Stimulated activated CD8-positive, alpha-beta memory T cell treated with anti-CD3 and anti-CD28 coated beads, Interleukin-7, amount 100 ng/mL, for 4 hours (primary cell): ENCODE measurements around the gene RARB.

Source experiments
- DNase-seq, 2 donors: peaks; one replicate each; pipeline ENCODE4 v3.0.0-alpha.2; 2020; ENCODE audit warnings: low read depth in 2 of 2

RARB gene

DNA sequence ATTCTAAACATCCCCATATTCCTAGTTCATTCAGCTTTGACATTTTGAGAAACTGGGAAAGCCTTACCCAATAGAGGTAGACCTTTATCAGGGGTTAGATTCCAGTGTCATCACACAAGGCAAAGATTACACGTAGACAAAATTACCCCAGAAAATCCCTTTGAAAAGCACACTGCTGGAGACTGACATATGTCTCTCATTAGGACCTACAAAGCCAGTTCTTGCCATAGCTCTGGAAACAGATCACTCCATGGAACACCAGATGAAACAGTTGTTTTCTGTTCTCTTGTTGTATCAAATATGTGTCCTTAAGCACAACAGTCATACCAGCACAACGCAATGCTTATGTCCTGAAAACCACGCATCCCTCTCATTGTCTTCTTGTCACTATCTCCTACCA lies 44.7 kb downstream of the RARB start:
- DNase-seq = no peak

DNA sequence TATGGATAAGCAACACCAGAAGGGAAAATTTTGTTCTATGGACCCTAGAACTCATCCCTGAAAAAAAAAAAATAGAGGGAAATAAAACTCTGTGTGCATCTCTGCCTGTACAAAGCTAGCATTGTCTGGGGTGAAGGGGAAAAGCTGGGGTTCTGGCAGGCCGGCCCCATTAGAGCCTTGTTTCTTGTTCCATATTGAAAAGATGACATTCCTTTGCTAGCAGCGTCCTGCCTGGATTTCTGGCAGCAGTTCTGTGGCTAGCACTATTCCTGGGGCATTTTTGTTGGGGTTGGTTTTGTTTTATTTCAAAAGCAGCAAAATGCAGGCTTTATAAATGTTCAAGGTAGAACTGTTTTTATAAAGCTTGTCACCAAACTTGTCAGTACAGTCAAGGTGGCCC lies 45.2 kb downstream of the RARB start:
- no peak for DNase-seq

DNA sequence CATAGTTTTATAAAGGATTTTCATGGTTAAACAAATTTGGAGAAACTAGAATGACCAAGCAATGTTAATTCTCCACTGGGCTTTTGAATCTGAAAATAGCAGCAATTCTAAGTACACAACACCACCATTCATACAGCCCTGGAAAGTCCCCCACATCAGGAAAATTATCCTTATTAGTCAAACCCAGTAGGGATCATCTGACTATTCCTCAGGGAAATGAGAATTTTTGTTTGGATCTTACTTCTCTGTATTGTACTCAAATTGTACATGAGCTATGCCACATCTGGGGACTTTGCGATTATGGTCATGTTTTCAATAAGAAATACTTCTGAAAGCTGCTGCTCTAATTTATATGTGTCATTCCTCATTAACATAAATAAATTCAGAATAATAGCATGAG lies 46.0 kb downstream of the RARB start:
- no peak for DNase-seq

DNA sequence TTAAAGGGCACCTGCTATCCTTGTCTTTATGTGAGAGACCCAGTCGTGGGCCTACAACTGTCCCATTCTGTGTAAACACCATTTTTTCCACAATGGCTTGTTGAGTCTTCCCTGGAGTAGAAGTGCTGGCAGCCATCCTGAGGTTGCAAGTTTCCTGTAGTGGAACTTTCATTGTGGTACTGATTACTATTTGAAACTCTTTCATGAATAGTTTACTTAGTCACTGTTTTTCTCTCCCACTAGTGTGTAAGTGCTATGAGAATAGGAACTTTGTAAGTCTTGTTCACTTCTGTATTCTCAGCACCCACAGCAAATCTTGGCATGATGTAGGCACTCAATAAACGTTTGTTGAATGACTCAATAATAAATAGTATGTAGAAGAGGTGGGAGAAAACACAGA lies 48.6 kb downstream of the RARB start:
- no peak for DNase-seq

DNA sequence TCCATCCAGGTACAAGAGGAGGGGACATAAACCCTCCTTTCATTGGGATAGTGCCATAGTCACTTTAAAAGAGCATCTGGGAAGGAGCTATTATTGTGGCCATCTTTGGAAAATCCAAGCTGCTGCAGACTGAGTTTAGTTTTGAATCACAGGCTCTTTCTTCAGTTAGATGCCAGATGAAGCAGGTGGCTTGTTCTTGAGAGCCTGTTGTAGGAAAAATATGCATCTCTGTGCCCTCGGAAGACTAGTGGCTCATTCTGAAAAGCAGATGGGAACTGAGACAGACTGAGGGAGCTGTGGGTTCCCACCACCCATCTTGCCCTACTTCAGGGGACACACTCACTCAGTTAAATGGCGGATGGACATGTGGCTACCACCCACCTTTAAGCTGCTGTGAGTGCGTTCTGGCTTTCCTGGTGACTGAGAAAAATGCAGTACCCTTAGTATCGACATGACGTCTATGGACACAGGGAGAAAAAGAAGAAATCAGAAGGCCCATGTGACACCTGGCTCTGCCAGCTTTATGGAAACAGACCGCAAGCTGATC lies 50.2 kb downstream of the RARB start:
- no peak for DNase-seq

DNA sequence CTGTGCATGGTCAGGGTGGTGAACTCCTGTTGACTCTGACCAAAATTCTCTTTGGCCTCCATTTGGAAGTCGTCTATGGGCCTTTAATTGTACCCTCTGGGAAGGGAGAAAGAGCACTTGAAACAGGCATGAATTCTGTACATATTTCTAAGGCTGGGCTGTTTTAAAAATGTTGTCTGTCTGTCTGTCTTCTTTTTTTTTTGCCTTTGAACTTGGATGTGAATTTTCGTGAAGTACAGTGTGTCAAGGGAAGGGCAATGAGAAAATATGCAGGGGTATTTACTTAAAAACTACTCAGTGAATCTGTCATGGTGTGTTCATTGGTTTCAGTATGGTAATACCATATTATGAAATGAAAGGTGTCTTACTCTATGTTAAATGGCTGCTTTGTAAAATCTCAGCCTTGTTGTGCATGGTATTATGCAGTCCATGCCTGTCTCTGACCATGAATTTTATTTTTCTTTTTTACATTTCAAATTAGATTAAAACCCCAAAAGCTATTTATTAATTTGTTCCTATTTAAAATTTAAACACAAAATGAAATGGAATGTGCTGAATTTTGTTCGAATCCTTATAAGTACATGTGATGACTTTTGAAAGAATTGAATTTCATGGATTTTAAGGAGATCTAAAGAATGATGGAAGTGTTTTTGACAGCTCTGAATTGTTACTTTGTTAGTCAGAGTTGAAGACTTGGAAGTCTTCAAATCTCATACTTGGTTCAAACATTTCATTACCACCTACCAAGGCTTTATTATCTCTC lies 51.1 kb downstream of the RARB start:
- DNase-seq = no peak

DNA sequence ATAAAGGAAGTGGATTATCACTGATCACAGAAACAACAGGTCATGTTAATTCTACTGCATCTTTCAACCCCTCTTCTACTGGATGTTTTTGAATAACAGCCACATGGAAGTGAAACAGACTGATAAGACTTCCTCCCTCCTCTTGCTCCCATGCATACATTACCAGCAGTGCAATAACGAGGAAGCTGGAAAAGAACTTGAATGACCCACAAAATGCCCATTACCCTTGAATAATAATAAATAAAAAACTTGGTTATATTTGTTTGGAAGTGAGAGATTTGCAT lies 51.6 kb downstream of the RARB start:
- DNase-seq = no peak

DNA sequence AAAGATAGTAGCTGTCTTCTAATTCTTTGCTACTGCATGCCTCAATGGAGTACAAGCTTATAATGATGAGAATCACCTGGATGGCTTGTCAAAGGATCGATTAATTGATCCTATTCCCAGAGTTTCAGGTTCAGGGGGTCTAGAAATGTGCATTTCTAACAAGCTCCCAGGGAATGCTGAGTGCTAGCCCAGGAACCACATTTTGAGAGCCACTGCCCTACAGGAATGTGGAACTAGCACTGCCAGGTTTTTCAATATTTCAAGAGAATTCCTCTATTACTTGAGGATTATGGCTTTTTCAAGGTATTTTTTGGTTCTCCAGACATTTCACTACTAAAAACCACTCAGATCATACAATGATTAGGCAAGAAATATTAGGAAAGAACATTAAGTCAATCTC lies 52.7 kb downstream of the RARB start:
- no peak for DNase-seq

DNA sequence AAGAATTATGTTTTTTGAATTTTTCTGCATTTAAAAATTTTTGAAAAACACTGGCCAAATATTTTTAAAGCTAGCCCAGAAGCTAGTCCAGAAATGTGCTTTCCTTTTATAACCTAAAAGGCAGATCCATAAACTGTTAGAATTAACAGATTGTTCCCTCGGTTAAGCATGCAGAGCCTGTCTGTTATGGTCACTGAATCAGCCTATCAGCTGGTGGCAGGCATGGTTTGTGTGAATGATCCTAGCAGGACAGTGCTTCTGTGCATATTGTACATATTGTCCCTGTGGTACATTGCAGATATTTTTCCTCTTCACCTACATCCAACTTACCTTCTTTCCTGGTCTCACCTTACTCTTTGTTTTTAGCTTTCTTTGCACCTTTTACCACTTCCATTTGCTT lies 53.3 kb downstream of the RARB start:
- DNase-seq = no peak

DNA sequence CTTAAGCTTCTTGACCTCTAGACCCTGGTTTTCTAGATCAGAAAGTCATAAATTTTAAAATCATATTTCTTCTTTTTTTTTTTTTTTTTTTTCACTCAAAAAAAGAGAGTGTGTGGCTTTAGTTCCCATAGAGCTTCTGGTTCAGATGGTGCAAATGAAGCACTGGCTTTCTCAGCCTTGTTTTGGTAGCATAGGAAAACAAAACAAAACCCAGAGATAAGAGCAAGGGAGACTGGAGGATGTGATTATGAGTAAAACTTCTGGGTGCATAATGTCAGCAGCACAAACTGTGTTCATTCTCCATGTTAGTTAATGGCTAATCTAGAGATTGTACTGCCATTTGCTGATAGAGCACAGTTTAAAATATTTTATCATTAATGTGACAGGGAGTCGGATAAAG lies 55.4 kb downstream of the RARB start:
- DNase-seq = no peak

DNA sequence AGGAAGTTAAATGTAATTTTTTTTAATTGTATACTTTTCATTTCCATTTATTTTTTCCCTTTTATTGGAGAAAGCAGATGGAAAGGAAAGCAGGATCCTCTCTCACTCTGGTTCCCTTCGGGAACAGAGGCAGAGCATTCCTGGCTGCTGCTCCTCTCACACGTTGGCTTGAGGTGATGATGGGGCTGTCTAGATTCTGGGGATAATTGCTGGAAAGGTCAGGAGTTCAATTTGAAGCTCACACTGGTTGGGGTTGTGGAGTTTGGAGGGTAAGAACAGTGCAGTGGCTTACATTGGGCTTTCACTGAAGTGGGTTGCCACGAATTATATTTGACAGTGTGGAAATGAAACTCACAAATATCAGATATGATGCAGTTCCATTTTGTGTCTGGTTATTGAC lies 57.6 kb downstream of the RARB start:
- no peak for DNase-seq

DNA sequence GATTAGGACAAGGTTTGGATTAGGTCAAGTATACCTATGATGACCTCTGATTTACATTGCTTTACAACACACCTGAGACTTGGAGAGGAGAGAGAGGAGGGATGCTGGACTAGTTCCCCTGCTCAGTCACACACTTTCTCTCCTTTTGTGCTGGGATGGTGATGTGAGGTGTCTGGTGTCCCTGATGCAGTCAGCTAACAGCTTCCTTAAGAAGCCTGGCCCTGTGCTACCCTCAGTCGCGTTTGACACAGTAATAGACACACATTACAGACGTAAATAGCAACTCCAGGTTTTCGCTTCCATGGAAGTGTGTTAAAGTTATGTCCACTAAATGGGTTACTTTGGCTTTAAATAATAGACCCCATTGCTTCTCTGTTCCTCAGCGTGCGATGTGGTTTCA lies 58.9 kb downstream of the RARB start:
- DNase-seq = no peak

DNA sequence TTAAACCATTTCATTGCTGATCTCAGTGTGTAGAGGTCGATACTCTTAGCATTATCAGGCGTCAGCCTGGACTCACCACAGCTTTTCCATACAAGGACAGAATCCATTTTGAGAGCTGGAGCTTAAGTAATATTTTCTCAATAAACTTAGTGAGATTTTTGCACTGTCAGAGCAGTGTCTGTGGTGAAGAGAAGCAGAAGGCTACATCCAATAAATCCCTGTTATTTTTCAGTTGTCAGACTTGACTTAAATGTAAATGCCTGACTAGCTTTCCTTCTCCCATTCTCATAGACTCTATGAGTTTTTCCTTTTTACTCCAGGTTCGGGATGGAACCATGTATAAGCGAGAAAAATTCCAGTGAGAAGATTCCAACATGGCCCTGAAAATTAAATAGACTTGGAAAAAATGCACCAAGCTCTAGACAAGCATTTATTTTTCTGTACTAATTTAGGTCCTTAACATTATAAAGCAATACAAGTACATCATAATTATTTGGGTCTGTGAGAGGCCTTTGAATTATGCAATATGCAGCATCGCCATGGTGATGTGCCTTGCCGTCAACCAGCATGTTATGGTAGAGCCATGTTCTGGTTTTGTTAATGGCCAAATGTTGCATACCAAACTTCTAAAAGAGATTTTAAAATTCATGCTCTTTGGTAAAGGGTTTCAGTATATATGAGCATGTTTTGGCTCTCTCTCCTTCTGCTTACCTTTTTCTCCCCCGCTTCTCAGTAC lies 62.0 kb downstream of the RARB start:
- no peak for DNase-seq

DNA sequence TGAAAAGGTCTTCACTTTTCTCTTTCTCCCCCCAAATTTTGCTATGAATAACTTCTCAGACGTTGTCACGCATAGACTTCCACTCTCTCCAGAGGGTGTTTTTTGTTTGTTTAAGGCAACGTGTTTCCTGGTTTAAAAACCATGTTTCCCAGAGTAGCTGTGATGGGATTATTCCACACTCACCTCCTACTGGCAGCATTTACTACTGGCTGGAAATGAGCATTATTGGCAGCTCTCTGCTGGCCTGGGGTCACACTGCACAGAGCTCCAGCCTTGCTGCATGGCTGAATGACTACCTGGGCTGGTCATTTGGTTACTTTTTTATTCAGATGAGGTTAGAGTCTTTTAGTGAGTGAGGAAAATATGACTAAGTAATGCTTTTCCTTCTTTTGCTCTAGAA lies 65.2 kb downstream of the RARB start:
- no peak for DNase-seq

DNA sequence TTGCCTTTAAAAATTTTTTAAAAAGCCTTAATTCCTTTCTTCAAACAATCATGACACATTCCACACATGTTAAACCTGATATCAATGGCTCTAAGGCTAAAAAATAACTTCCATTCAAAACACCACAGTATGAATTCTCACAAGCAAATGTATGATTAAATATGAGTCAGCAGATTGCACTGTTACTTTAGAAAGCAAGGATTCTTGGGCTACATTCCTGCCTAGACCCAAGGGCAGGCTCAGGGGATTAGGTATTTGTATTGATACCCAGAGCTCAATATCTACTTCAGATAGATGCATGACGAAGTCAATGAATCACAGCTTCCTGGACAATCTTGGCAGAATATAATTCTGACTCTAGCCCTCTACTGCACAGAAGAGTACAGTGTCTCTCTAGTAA lies 65.7 kb downstream of the RARB start:
- no peak for DNase-seq

DNA sequence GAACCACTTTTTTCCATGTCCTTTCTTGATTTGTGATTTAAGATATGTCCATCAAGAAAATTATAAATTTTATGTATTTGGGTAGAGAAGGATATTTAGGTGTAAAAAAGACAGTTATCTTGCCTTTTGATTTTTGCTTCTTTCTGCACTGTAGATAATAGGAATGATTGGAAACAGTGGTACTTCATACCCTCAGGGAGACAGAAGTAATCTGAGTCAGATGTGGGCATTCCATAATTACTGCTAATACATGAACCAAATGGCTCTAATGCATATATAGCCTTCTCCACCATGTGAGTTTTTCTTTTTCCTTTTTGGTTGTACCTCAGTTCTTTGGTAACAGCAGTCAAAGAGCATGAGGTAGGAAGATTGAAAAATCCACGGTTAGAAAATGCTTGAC lies 67.2 kb downstream of the RARB start:
- no peak for DNase-seq

DNA sequence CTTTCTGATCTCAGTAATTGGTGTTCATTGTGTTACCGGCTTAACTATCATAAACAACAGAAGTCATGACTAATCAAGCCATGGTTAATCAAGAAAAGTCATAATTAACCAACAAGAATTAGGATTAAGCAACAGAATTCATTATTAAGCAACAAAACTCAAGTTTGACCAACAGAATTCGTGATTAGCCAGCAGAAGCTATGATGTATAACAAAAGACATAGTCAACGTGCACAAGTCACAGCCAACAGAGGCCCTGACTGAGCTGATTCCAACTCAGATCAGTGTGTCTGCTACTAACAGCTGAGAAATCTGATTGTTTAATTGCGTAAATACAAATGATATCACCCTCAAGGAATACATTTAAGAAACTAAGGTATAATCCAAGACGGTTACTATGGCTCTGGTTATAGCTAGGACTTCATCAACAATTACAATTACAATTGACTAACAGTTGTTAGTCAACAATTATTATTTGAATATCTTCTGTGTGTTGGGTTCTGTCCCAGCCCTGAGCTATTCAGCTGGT lies 67.7 kb downstream of the RARB start:
- DNase-seq = no peak

DNA sequence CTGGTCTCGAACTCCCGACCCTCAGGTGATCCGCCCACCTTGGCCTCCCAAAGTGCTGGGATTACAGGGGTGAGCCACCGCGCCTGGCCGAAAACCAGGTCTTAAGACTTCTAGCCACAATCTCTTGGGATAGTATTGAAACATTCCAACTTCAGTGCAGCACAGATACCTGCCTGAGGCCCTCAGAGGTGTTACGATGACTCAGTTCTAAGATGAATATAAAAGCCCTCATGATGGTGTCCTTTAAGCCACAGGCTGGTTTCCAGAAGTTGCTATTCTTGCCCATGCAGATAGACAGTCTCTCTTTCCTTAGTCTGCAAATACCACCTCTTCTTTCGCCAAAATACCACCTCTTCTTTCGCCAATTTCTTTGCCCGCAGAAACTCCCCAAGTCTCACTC lies 69.0 kb downstream of the RARB start:
- DNase-seq = no peak

DNA sequence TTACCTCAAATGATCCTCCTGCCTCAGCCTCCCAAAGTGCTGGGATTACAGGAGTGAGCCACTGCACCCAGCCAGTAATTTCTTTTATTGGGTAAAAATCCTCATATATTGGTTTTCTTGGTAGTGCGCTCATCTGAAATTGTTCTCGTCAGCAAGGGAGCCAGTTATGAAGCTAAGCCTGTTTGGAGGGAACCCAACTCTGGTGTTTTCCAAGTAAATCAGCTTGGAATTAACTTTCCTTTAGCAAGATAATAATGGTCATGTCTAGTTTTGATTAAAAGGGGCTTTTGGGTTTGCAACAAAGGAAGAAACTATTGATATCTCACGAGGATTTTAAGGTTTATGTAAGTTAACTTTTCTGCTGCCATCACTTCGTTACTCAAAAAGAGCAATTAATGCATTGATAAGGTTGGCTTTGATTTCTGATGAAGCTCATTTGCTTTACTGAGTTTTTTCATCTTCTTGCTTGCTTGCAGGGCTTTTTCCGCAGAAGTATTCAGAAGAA lies 72.7 kb downstream of the RARB start:
- DNase-seq = no peak

DNA sequence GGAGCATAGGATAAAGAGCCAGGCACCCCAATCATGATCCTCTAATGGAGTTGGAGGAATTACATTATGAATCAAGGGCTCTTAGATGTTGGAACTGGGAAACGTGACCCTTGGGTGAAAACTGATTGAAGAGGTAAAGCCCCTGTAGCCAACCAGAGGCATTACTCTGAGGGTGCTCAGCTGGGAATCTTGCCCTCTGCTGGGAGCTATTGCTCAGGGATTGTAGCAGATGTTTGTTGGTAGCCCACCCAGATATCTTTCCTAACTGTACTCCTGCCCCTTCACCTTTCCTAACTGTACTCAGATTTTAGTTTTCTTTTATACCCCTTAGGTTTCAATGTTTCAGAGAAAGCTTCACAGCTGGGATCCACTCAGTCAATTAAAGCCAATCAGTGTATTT lies 74.2 kb downstream of the RARB start:
- no peak for DNase-seq

DNA sequence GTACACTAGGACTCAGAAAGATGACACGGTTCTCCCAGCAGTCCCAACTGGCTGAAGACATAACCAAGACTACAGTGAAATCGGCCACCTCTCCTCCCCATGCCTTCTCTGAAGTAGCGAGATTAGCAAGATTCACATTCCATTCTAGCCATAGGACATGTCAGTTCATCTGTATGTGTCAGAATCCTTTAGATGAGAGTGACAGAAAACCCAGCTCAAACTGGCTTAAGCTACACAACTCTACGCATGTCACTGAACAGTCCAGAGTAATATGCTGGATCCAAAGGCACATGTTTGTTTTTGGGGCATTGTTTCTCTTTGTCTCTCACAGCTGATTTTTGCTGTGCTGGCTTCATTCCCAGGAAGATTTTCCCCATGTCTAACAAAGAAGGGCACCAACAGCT lies 75.8 kb downstream of the RARB start:
- DNase-seq = no peak

DNA sequence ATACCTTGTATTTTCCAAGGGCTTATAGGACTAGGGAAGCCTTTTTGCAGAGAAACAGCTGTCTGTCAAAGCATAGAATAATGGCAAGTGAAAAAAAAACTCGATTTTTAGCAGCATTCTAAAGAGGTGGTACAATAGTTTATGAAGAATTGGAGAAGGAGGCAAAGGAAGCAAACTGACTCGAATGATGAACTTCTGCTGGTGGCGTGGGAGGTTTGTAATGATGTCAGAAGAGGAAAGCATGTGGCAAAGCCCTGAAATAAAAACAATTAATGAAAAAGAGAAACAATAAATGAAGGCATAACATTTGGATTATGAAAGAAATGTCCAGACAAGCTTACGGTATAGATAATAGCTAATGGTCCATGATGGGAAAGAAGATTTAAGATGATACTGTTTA lies 77.5 kb downstream of the RARB start:
- DNase-seq = no peak

DNA sequence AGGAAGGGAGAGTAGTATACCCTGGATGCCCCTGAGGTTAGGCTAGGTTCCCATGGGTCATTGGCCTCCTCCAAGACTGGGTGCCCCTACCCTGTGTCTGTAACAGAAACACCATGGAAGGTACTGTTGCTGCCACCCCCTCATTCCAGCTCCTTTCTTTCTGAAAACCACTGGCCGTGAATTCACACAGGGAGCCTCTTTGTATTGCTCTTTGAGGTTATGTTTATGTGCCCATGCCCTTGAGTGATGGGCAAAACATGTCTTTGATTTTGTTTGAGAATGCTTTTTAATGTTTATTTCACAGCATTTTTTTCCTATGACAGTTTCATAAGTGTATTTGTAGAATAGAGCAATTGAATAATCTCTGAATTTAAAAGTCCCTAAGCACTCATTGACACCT lies 79.7 kb downstream of the RARB start:
- DNase-seq = no peak
